ENCODE data around the gene RBP5. TPM values are rescaled to one million over a fixed set of nuclear protein-coding genes. Genes with fewer than 3 reads are reported as not detected.

Gene RBP5
- total RNA-seq, 1 donor from 2014 or later = 1.1 TPM

GRCh38 chr12:7091171-7091570, 37.5 kb downstream of the RBP5 start:
- H3K4me1 ChIP-seq = peaks cover 7% of the 10 kb centered on the region
- H3K27me3 ChIP-seq (ENCODE audit: low read depth) = no peaks in the 10 kb centered on the region
- peaks cover 25% of the 10 kb centered on the region for H3K36me3 ChIP-seq
- intact Hi-C loops (cut with DNase I) = no loop called here
- peak overlapping the region; percentile 78 for H3K27ac ChIP-seq
- no peak for TF ChIP-seq CTCF (IDR thresholded peaks at IDR 0.05)
- peak overlapping the region; percentile 65 for H3K4me3 ChIP-seq
- DNase-seq (no peak), ATAC-seq (no peak)
- no peaks in the 10 kb centered on the region for H3K9me3 ChIP-seq

GRCh38 chr12:7090222-7090998, 38.3 kb downstream of the RBP5 start:
- intact Hi-C loops (cut with DNase I) = no loop called here
- peaks cover 7% of the 10 kb centered on the region for H3K4me1 ChIP-seq
- peaks cover 25% of the 10 kb centered on the region for H3K36me3 ChIP-seq
- DNase-seq (no peak), ATAC-seq (no peak)
- TF ChIP-seq CTCF (IDR thresholded peaks at IDR 0.05) = no peak
- no peaks in the 10 kb centered on the region for H3K27me3 ChIP-seq (ENCODE audit: low read depth)
- peak overlapping the region; percentile 78 for H3K27ac ChIP-seq
- no peaks in the 10 kb centered on the region for H3K9me3 ChIP-seq
- H3K4me3 ChIP-seq = peak overlapping the region; percentile 65

- no peak for TF ChIP-seq CTCF (IDR thresholded peaks at IDR 0.05)
- ATAC-seq (no peak), DNase-seq (no peak)
- Histone ChIP-seq H3K27me3 (ENCODE audit: low read depth) (no peaks in the 10 kb centered on the region), H3K9me3 (no peaks in the 10 kb centered on the region), H3K36me3 (peaks cover 25% of the 10 kb centered on the region), H3K4me3 (peak overlapping the region; percentile 65), H3K27ac (peak overlapping the region; percentile 78), H3K4me1 (peaks cover 7% of the 10 kb centered on the region)
- intact Hi-C loops (cut with DNase I) = no loop called here
Observed at GRCh38 chr12:7089196-7089871, 39.4 kb downstream of the RBP5 start.

GRCh38 chr12:7083125-7083524, 45.6 kb downstream of the RBP5 start:
- no peaks in the 10 kb centered on the region for H3K9me3 ChIP-seq
- H3K4me3 ChIP-seq = no peak overlapping the region
- ATAC-seq (no peak), DNase-seq (no peak)
- no peak for TF ChIP-seq CTCF (IDR thresholded peaks at IDR 0.05)
- H3K27me3 ChIP-seq (ENCODE audit: low read depth) = no peaks in the 10 kb centered on the region
- H3K36me3 ChIP-seq = peaks cover 38% of the 10 kb centered on the region
- H3K27ac ChIP-seq = no peak overlapping the region
- peaks cover 9% of the 10 kb centered on the region for H3K4me1 ChIP-seq
- intact Hi-C loops (cut with DNase I) = no loop called here

GRCh38 chr12:7081037-7081436, 47.7 kb downstream of the RBP5 start:
- TF ChIP-seq CTCF (IDR thresholded peaks at IDR 0.05) = no peak
- Histone ChIP-seq H3K4me1 (peaks cover 9% of the 10 kb centered on the region), H3K36me3 (peaks cover 25% of the 10 kb centered on the region), H3K9me3 (no peaks in the 10 kb centered on the region), H3K4me3 (no peak overlapping the region), H3K27me3 (ENCODE audit: low read depth) (no peaks in the 10 kb centered on the region), H3K27ac (no peak overlapping the region)
- intact Hi-C loops (cut with DNase I) = no loop called here
- no peak for DNase-seq
- peak in 1 of 2 donors; percentile 13 for ATAC-seq
